ENCODE data around the gene FFAR3. TPM values are rescaled to one million over a fixed set of nuclear protein-coding genes. Genes with fewer than 3 reads are reported as not detected.

Gene FFAR3
- polyA plus RNA-seq, 1 donor (not counting 4 experiments of a cell fraction or from before 2014, with no cell fraction given), result not detected

DNA sequence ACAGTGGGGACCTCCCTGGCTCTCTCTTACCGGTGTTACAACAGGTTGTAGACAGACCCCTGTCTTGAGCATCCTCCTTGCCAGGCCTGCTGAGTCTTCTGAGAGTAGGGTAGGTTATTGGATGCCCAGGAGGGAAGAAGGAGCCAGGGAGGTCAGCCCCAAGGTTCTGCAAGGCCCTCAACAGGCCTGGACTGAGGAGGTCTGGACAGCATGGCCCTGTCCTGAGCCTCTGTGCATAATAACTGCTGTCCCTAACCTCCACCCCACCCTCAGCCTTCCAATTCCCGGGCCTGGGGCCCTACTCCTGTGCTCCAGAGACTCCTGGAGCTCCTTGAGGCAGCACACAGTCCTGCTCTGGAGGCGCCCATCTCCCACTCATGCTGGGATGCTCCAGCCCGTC lies 28.9 kb upstream of the FFAR3 start:
- Histone ChIP-seq H3K4me2 (ENCODE audit: control insufficient read depth, extremely low read depth, insufficient read depth, low read depth, low read length) (no peak overlapping the region), H2AFZ (ENCODE audit: control insufficient read depth, low read length) (no peak overlapping the region), H3K79me2 (ENCODE audit: control insufficient read depth, insufficient read depth, low read length) (no peaks in the 10 kb centered on the region), H4K20me1 (ENCODE audit: control insufficient read depth, extremely low read depth, insufficient read depth, low read length) (no peaks in the 10 kb centered on the region), H3K4me3 (ENCODE audit: control insufficient read depth in 2 of 3, extremely low read depth in 1 of 3, insufficient read depth in 2 of 3, low read depth in 1 of 3, low read length in 3 of 3) (no peak overlapping the region), H3K9me1 (ENCODE audit: control insufficient read depth, extremely low read depth, insufficient read depth, low read length) (no peaks in the 10 kb centered on the region), H3K9ac (ENCODE audit: control insufficient read depth, extremely low read depth, insufficient read depth, low read length) (no peak overlapping the region), H3K27me3 (ENCODE audit: control insufficient read depth, extremely low read depth, insufficient read depth, low read length) (peaks cover 5% of the 10 kb centered on the region), H3K27ac (ENCODE audit: control insufficient read depth, insufficient read depth, low read length) (no peak overlapping the region), H3K36me3 (ENCODE audit: control insufficient read depth in 2 of 2, extremely low read depth in 1 of 2, insufficient read depth in 2 of 2, low read length in 2 of 2) (no peaks in the 10 kb centered on the region), H3K4me1 (ENCODE audit: control insufficient read depth, extremely low read depth, insufficient read depth, low read length) (no peaks in the 10 kb centered on the region), H3K9me3 (ENCODE audit: control insufficient read depth, low read depth, low read length) (no peaks in the 10 kb centered on the region)
- no peak for FAIRE-seq
- no peak for DNase-seq (ENCODE audit: low read depth, low spot score)
- dilution Hi-C loops (cut with MboI; ENCODE audit: extremely low pct_ligation_motif_present, low sequenced_read_pairs), result no loop called here
- no peak for TF ChIP-seq EZH2 (IDR thresholded peaks at IDR 0.05; ENCODE audit: low read length)
- TF ChIP-seq, protein P1, sequence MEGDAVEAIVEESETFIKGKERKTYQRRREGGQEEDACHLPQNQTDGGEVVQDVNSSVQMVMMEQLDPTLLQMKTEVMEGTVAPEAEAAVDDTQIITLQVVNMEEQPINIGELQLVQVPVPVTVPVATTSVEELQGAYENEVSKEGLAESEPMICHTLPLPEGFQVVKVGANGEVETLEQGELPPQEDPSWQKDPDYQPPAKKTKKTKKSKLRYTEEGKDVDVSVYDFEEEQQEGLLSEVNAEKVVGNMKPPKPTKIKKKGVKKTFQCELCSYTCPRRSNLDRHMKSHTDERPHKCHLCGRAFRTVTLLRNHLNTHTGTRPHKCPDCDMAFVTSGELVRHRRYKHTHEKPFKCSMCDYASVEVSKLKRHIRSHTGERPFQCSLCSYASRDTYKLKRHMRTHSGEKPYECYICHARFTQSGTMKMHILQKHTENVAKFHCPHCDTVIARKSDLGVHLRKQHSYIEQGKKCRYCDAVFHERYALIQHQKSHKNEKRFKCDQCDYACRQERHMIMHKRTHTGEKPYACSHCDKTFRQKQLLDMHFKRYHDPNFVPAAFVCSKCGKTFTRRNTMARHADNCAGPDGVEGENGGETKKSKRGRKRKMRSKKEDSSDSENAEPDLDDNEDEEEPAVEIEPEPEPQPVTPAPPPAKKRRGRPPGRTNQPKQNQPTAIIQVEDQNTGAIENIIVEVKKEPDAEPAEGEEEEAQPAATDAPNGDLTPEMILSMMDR (optimal IDR thresholded peaks at IDR 0.05 in 1 of 3, IDR thresholded peaks at IDR 0.05 in 1 of 3, conservative IDR thresholded peaks at IDR 0.05 in 1 of 3; ENCODE audit: extremely low read depth in 1 of 3, insufficient read depth in 2 of 3, low read length in 3 of 3), result no peak

DNA sequence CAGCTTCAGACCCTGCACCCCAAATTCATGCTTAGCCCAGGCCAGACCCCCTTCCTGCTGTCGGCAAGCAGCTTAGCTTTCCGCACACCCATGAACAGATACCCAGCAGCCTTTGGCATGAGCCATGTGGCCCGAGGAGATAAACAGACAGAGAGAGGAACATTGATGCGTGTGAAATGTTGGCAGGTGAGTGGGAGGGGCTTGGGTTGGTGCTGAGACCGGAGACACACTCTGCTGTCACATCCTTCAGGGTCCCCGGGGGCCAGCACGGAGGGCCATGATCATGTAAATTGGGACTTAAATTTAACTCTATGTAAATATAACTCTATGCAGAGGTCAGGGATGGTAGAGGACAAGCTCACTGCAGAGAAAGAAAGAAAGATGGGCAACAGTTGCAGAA lies 27.8 kb upstream of the FFAR3 start:
- no peak overlapping the region for H3K4me3 ChIP-seq (ENCODE audit: control insufficient read depth in 2 of 3, extremely low read depth in 1 of 3, insufficient read depth in 2 of 3, low read depth in 1 of 3, low read length in 3 of 3)
- no peaks in the 10 kb centered on the region for H3K9me3 ChIP-seq (ENCODE audit: control insufficient read depth, low read depth, low read length)
- dilution Hi-C loops (cut with MboI; ENCODE audit: extremely low pct_ligation_motif_present, low sequenced_read_pairs), result no loop called here
- no peaks in the 10 kb centered on the region for H4K20me1 ChIP-seq (ENCODE audit: control insufficient read depth, extremely low read depth, insufficient read depth, low read length)
- FAIRE-seq (no peak), DNase-seq (ENCODE audit: low read depth, low spot score) (no peak)
- no peak overlapping the region for H3K27ac ChIP-seq (ENCODE audit: control insufficient read depth, insufficient read depth, low read length)
- TF ChIP-seq, protein P1 (optimal IDR thresholded peaks at IDR 0.05 in 1 of 3, IDR thresholded peaks at IDR 0.05 in 1 of 3, conservative IDR thresholded peaks at IDR 0.05 in 1 of 3; ENCODE audit: extremely low read depth in 1 of 3, insufficient read depth in 2 of 3, low read length in 3 of 3), result no peak
- no peak for TF ChIP-seq EZH2 (IDR thresholded peaks at IDR 0.05; ENCODE audit: low read length)
- H2AFZ ChIP-seq (ENCODE audit: control insufficient read depth, low read length), result no peak overlapping the region
- no peaks in the 10 kb centered on the region for H3K79me2 ChIP-seq (ENCODE audit: control insufficient read depth, insufficient read depth, low read length)
- H3K9ac ChIP-seq (ENCODE audit: control insufficient read depth, extremely low read depth, insufficient read depth, low read length), result no peak overlapping the region
- no peaks in the 10 kb centered on the region for H3K9me1 ChIP-seq (ENCODE audit: control insufficient read depth, extremely low read depth, insufficient read depth, low read length)
- no peak overlapping the region for H3K4me2 ChIP-seq (ENCODE audit: control insufficient read depth, extremely low read depth, insufficient read depth, low read depth, low read length)
- no peaks in the 10 kb centered on the region for H3K36me3 ChIP-seq (ENCODE audit: control insufficient read depth in 2 of 2, extremely low read depth in 1 of 2, insufficient read depth in 2 of 2, low read length in 2 of 2)
- H3K27me3 ChIP-seq (ENCODE audit: control insufficient read depth, extremely low read depth, insufficient read depth, low read length), result peaks cover 5% of the 10 kb centered on the region
- H3K4me1 ChIP-seq (ENCODE audit: control insufficient read depth, extremely low read depth, insufficient read depth, low read length), result no peaks in the 10 kb centered on the region
